HepG2 (cell line): Measurements from ENCODE around the gene QDPR.

ENCODE experiments used
- FOXJ3 ChIP-seq: sonication (generic); formaldehyde crosslinking; IDR thresholded peaks from 2 replicates; pipeline ENCODE4 v1.4.0; 2020; ENCODE audit warnings: missing genetic modification reagents, mild to moderate bottlenecking, borderline replicate concordance
- GTF2F1 ChIP-seq: fragments of 150-350 bp; IDR thresholded peaks from 2 replicates; pipeline ENCODE4 v1.6.1; 2014; ENCODE audit warnings: low read length

GRCh38 chr4:17447056-17447455, 64.8 kb downstream of the QDPR start:
- TF ChIP-seq GTF2F1, result no peak
- no peak for TF ChIP-seq FOXJ3 (CRISPR knock-in tag)
